Thymus (tissue), 11 donors: ENCODE data around the gene CACNA2D1. TPM values are rescaled to one million over a fixed set of nuclear protein-coding genes. Genes with fewer than 3 reads are reported as not detected.

Source experiments
- DNase-seq, 9 donors: peaks; one replicate each; pipeline ENCODE4 v3.0.0-alpha.2; 2013; ENCODE audit warnings: low spot score in 9 of 9, low read depth in 6 of 9, missing footprints in 1 of 9
- H3K27ac ChIP-seq, 2 donors: one replicate each; pipeline ENCODE4 v1.5.1; 2013; ENCODE audit warnings: control low read depth in 1 of 2, low read depth in 1 of 2, low read length in 1 of 2, mild to moderate bottlenecking in 1 of 2, moderate library complexity in 1 of 2
- H3K27me3 ChIP-seq, 2 donors: one replicate each; pipeline ENCODE4 v1.5.1; 2013; ENCODE audit warnings: low read length in 1 of 2; ENCODE audit not compliant: control insufficient read depth in 2 of 2, insufficient read depth in 1 of 2
- H3K36me3 ChIP-seq, 2 donors: one replicate each; pipeline ENCODE4 v1.5.1; 2013; ENCODE audit warnings: low read length in 1 of 2, mild to moderate bottlenecking in 1 of 2, moderate library complexity in 1 of 2; ENCODE audit not compliant: control insufficient read depth in 2 of 2, insufficient read depth in 2 of 2
- H3K4me1 ChIP-seq, 2 donors: one replicate each; pipeline ENCODE4 v1.5.1; 2013; ENCODE audit warnings: low read length in 2 of 2; ENCODE audit not compliant: control insufficient read depth in 2 of 2, insufficient read depth in 2 of 2
- H3K4me3 ChIP-seq, 2 donors: one replicate each; pipeline ENCODE4 v1.5.1; 2013; ENCODE audit warnings: low read length in 2 of 2, control low read depth in 1 of 2, mild to moderate bottlenecking in 1 of 2
- H3K9me3 ChIP-seq, 2 donors: one replicate each; pipeline ENCODE4 v1.5.1; 2013; ENCODE audit warnings: low read length in 1 of 2, mild to moderate bottlenecking in 1 of 2; ENCODE audit not compliant: control insufficient read depth in 2 of 2, insufficient read depth in 1 of 2
- WGBS: extraction: QIAGEN DNeasy Blood & Tissue Kit; methylation state at CpG from one replicate; pipeline ENCODE4 v1.1.7; 2013; 5-methylcytosine and 5-hydroxymethylcytosine counted together
- polyA plus RNA-seq: library from polyadenylated mRNA; stranded (reverse); fragments of 200-250 nt; gene quantifications from one replicate; pipeline ENCODE4 v1.2.3, GENCODE V29; 2013
- total RNA-seq: library from RNA; stranded (reverse); fragments of 120-200 nt; gene quantifications from one replicate; pipeline ENCODE4 v1.2.4, GENCODE V29; 2013
- donor health status: healthy.

The CACNA2D1 gene
- total and polyA plus RNA-seq, 2 donors: 5.7 to 8.4 TPM

GRCh38 chr7:81924494-81924893, 519.1 kb downstream of the CACNA2D1 start:
- Histone ChIP-seq H3K36me3 (no peaks in the 10 kb centered on the region), H3K27me3 (no peaks in the 10 kb centered on the region), H3K4me3 (no peak overlapping the region), H3K4me1 (no peaks in the 10 kb centered on the region), H3K27ac (no peak overlapping the region), H3K9me3 (peaks cover 0 to 14% of the 10 kb centered on the region in 2 donors)
- WGBS: 91% methylated on average over 2 of the region's 2 CpGs
- DNase-seq: no peak

- over 99% methylated on average over 3 of the region's 3 CpGs for WGBS
- Histone ChIP-seq H3K9me3 (peaks cover 0 to 17% of the 10 kb centered on the region in 2 donors), H3K27ac (no peak overlapping the region), H3K4me1 (no peaks in the 10 kb centered on the region), H3K4me3 (no peak overlapping the region), H3K27me3 (no peaks in the 10 kb centered on the region), H3K36me3 (no peaks in the 10 kb centered on the region)
- DNase-seq: no peak
Measured at GRCh38 chr7:81919494-81919893, 524.1 kb downstream of the CACNA2D1 start.

- WGBS: 87% methylated on average over 2 of the region's 2 CpGs
- no peak overlapping the region for H3K4me3 ChIP-seq
- H3K27me3 ChIP-seq: no peaks in the 10 kb centered on the region
- H3K36me3 ChIP-seq: no peaks in the 10 kb centered on the region
- DNase-seq: no peak
- H3K4me1 ChIP-seq: no peaks in the 10 kb centered on the region
- peaks cover 0 to 4% of the 10 kb centered on the region in 2 donors for H3K9me3 ChIP-seq
- H3K27ac ChIP-seq: no peak overlapping the region
Measured at GRCh38 chr7:81908220-81908619, 535.4 kb downstream of the CACNA2D1 start.

GRCh38 chr7:81903115-81903514, 540.5 kb downstream of the CACNA2D1 start:
- H3K4me1 ChIP-seq: peaks cover 0 to 3% of the 10 kb centered on the region in 2 donors
- no peak for DNase-seq
- H3K9me3 ChIP-seq: peaks cover 0 to 6% of the 10 kb centered on the region in 2 donors
- H3K4me3 ChIP-seq: no peak overlapping the region
- no peak overlapping the region for H3K27ac ChIP-seq
- H3K27me3 ChIP-seq: no peaks in the 10 kb centered on the region
- 100% methylated on average over 2 of the region's 2 CpGs for WGBS
- H3K36me3 ChIP-seq: no peaks in the 10 kb centered on the region

- H3K9me3 ChIP-seq: peaks cover 0 to 3% of the 10 kb centered on the region in 2 donors
- H3K27me3 ChIP-seq: no peaks in the 10 kb centered on the region
- no peak overlapping the region for H3K4me3 ChIP-seq
- peaks cover 0 to 3% of the 10 kb centered on the region in 2 donors for H3K4me1 ChIP-seq
- DNase-seq: no peak
- WGBS: 93% methylated on average over 3 of the region's 3 CpGs
- no peak overlapping the region for H3K27ac ChIP-seq
- H3K36me3 ChIP-seq: no peaks in the 10 kb centered on the region
Measured at GRCh38 chr7:81902536-81902935, 541.0 kb downstream of the CACNA2D1 start.
